GM12891 (cell line): ENCODE measurements around the gene SPACA6.

Experiments used
- DNase-seq: peaks from one replicate; pipeline ENCODE4 v3.0.0; 2011; ENCODE audit warnings: low spot score; ENCODE audit not compliant: insufficient read length
- FAIRE-seq: peaks from 2 replicates; lab custom pipeline; 2011; peaks lifted over from hg19 to GRCh38; lab: Jason Lieb, UNC
- PAX5 ChIP-seq: IDR thresholded peaks from 2 replicates; pipeline ENCODE4 v1.6.1; 2011; ENCODE audit warnings: low read length, moderate library complexity, mild to moderate bottlenecking; ENCODE audit not compliant: insufficient read depth, severe bottlenecking
- POLR2A ChIP-seq: IDR thresholded peaks from 2 replicates; pipeline ENCODE4 v1.6.1; 2011; ENCODE audit warnings: low read depth, low read length, control low read depth
- POLR2AphosphoS5 ChIP-seq: IDR thresholded peaks from 2 replicates; pipeline ENCODE4 v1.6.1; 2011; ENCODE audit warnings: low read depth, low read length, control low read depth
- POU2F2 ChIP-seq: IDR thresholded peaks from 2 replicates; pipeline ENCODE4 v1.6.1; 2011; ENCODE audit warnings: low read depth, mild to moderate bottlenecking, control low read depth, low read length, moderate library complexity
- SPI1 ChIP-seq: IDR thresholded peaks from 2 replicates; pipeline ENCODE4 v1.6.1; 2011; ENCODE audit warnings: low read depth, low read length, control low read depth
- TAF1 ChIP-seq: IDR thresholded peaks from 2 replicates; pipeline ENCODE4 v1.6.1; 2011; ENCODE audit warnings: low read depth, low read length, control low read depth

The SPACA6 gene

GRCh38 chr19:51695702-51696315 lies 2.7 kb downstream of the SPACA6 start:
- DNase-seq (no peak), FAIRE-seq (no peak)
- TF ChIP-seq POLR2AphosphoS5: no peak
- no peak for TF ChIP-seq POU2F2
- TF ChIP-seq SPI1: no peak
- no peak for TF ChIP-seq POLR2A
- TF ChIP-seq TAF1: no peak
- no peak for TF ChIP-seq PAX5

DNA sequence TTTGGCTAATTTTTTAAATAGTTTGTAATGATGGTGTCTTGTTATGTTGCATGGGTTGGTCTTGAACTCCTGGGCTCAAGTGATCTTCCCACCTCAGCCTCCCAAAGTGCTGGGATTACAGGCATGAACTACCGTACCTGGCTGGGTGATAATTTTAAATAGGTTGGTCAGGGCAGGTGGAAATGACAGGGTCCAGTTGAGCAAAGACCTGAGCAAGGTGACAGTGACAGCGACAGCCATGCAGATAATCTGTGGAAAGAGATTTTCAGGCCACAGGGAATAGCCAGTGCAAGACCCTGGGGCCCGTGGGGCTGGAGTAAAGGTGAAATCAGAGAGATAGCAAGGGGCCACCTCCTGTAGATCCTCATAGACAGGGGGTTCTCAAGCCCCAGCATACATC lies 3.5 kb downstream of the SPACA6 start:
- FAIRE-seq (no peak), DNase-seq (no peak)
- TF ChIP-seq POLR2A (no peak), SPI1 (no peak), PAX5 (no peak), POLR2AphosphoS5 (no peak)

DNA sequence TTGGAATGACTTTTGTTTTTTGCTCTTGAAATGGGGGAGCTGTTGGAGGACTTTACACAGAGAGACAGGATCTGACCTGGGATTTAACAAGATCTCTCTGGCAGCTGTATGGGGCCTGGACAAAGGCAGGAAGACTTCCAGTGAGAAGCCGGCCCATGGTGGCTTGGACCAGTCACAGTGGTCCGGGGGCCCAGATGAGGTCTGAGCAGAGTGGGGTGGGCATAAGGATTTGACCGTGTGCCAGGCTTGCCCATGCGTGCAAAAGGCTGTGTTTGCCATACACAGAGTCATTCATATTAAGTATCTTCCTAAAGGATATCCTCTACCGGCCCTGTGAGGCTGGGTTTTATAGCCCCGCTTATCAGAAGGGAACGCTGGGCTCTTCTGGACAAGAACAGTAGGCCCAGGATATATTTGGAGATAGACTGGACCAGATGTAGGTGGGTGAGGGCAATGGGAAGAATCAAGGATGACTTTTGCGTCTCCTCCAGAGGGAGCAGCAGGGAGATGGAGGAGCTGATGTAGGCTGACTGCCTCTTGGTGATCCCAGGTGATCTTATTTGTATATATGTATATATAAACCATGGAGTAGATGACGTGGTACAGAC lies 4.1 kb downstream of the SPACA6 start:
- FAIRE-seq: no peak
- no peak for DNase-seq
- no peak for TF ChIP-seq POLR2A
- TF ChIP-seq PAX5: no peak
- TF ChIP-seq TAF1: no peak
- no peak for TF ChIP-seq POU2F2
- TF ChIP-seq SPI1: no peak
- TF ChIP-seq POLR2AphosphoS5: no peak

- DNase-seq (no peak), FAIRE-seq (no peak)
- TF ChIP-seq POLR2A (no peak), POLR2AphosphoS5 (no peak), POU2F2 (no peak), SPI1 (no peak), PAX5 (no peak), TAF1 (no peak)
These were observed 5.2 kb downstream of the SPACA6 start for GRCh38 chr19:51698296-51698695.

- DNase-seq (no peak), FAIRE-seq (no peak)
- no peak for TF ChIP-seq PAX5
- TF ChIP-seq SPI1: no peak
- no peak for TF ChIP-seq TAF1
- no peak for TF ChIP-seq POLR2AphosphoS5
- no peak for TF ChIP-seq POU2F2
- TF ChIP-seq POLR2A: no peak
These were observed 6.0 kb downstream of the SPACA6 start for GRCh38 chr19:51699170-51699569.

- no peak for DNase-seq
- FAIRE-seq: no peak
- TF ChIP-seq PAX5: no peak
- no peak for TF ChIP-seq POU2F2
- no peak for TF ChIP-seq SPI1
- TF ChIP-seq POLR2A: no peak
- no peak for TF ChIP-seq TAF1
- TF ChIP-seq POLR2AphosphoS5: no peak
These were observed 8.5 kb downstream of the SPACA6 start for GRCh38 chr19:51701468-51702100.

- FAIRE-seq (no peak), DNase-seq (no peak)
- no peak for TF ChIP-seq PAX5
These were observed 9.1 kb downstream of the SPACA6 start for GRCh38 chr19:51702103-51702824.

DNA sequence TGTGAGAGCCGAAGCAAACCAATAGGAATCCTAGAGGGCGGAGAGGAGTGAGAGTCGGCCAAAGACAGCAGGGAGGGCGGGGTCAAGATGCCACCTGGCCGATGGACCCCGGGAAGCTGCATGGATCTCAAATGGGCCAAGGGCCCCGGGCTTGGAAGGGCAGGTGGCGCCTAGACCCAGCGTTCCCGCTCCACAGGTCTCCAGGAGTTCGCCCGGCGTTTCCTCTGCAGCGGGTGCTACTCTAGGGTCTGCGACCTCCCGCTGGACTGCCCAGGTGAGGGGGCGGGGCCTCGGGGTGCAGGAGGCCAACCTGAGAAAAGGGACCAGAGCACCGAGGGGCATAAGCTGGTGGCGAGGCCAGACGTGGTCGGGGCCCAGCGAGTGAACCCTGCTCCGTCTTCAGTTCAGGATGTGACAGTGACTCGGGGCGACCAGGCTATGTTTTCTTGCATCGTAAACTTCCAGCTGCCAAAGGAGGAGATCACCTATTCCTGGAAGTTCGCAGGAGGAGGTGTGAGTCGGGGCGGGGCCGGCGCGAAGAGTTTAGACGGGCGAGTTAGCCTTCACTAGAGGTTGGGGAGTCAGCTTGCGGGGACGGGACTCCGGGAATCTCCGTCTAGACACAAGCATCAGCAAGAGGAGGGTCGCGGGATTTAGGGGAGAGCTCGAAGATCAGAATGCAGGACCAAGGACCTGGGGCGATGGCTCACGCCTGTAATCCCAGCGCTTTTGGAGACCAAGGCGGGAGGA lies 9.9 kb downstream of the SPACA6 start:
- DNase-seq: no peak
- no peak for FAIRE-seq
- no peak for TF ChIP-seq PAX5
- no peak for TF ChIP-seq TAF1
- no peak for TF ChIP-seq POLR2A
- no peak for TF ChIP-seq SPI1
- no peak for TF ChIP-seq POU2F2
- no peak for TF ChIP-seq POLR2AphosphoS5
